Stimulated activated CD8-positive, alpha-beta memory T cell treated with anti-CD3 and anti-CD28 coated beads, Interleukin-15, amount 100 ng/mL, for 1 hour (primary cell): ENCODE data around the gene PRSS56.
"Not testable (repeated sequence)": the region's sequence is repeated elsewhere in the genome, so short reads cannot be mapped to it uniquely, and the experiment has no call there.

Source experiments
- DNase-seq: peaks from one replicate; pipeline ENCODE4 v3.0.0-alpha.2; 2020; ENCODE audit warnings: low read depth

The PRSS56 gene

DNA sequence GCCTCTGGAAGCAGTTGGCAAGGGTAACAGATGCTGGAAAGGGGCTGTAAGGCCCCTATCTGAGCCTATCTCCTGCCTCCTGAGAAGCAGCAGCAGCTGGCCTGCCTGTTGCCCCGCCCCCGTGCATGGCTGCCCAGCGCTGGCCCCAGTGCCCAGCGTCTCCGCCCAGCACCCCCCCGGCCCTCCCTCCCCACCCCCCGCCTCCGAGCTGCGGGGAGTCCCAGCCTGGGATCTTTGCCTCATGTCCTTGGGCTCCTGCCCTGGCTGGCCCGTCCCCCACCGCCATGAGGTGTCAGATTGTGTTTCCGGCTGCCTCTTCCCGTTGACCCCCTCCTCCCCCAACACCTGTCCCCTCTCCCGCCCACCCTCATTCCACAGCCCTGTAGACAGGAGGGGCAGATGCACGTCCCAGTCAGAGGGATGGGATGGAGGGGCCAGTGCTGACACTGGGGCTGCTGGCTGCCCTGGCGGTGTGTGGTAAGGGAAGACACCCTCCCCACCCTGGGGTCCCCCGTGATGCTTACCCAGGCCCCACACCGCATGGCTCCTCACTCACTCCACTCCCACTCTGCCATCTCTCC is 5.7 kb downstream of the PRSS56 start, which contains the start of gene CHRND:
TSS of gene CHRND (plus strand) at position 370 of the 581 bp plus-strand sequence. CDS start at position 426, 56 bp downstream.
- no peak for DNase-seq

DNA sequence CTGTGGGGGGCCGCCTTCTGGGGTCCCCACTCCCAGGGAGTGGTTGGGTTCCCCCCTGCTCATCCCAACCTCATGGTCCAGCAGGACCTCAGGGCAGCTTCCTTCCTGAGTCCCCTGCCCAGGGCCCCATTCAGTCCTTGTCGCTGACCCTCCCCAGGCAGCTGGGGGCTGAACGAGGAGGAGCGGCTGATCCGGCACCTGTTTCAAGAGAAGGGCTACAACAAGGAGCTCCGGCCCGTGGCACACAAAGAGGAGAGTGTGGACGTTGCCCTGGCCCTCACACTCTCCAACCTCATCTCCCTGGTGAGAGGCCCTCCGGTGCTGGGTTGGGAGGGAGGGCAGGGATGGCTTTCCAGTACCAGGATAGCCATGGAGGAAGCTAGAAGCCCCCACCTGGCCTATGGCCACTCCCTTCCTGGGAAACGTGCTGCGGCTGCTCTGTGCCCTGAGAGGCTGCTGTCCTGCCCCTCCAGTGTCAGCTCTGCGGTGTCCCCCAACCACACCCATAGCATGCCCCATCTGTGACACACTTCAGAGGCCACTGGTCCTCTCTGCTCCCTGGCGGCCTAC is 6.3 kb downstream of the PRSS56 start:
- no peak for DNase-seq

GRCh38 chr2:232527905-232528470 is 7.8 kb downstream of the PRSS56 start:
- no peak for DNase-seq

DNA sequence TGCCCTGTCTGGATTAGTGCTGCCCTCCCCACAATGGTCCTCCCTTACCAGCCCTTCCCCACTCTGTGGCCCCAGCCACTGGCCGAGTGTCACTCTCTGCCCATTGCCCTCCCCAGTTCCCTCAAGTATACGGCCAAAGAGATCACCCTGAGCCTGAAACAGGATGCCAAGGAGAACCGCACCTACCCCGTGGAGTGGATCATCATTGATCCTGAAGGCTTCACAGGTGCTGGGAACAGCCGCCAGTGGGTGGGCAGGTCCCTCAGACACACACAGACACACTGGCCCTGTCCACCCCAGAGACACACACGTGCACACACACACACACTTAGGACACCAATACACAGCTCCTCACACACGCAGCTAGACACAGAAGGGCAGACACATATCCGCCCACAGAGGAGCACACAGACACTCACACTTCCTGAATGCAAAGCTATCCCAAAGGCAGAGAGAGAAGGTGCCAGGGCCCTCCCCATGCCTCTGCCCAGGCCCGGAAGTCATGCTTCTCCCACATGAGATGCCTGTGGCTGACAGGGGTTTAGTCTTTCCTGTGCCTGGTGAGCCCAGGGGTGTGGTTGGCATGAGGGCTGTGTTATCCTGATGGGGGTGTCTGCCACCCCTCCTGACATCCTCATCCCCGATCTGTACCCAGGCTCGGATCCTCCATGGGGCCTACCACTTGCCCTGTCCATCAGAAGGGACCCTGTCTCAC is 8.7 kb downstream of the PRSS56 start:
- DNase-seq = no peak

DNA sequence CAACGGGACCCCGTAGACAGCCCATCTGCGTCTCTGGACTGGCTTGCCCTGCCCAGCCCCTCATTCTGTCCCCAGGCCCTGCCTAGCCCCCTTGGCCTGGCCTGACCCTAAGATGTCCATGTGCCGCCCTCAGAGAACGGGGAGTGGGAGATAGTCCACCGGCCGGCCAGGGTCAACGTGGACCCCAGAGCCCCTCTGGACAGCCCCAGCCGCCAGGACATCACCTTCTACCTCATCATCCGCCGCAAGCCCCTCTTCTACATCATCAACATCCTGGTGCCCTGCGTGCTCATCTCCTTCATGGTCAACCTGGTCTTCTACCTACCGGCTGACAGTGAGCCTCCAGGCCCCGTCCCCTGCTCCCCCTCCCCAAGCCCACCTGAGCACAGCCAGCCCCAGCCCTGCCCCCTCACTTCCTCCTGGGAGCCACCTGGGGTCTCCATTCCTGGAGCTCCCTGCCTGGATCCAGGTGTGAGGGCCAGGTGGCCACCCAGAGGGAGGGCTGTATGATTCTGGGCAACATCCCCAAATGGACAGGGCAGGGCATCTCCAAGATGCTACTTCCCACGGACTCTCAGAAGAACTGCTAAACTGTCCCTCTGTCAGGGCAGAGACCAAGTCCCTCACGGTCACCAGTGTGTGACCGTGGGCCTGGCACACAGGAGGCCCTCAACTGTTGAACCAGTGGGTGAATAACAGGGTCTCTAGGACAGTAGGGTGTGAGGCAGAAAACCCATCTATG is 9.8 kb downstream of the PRSS56 start:
- no peak for DNase-seq

DNA sequence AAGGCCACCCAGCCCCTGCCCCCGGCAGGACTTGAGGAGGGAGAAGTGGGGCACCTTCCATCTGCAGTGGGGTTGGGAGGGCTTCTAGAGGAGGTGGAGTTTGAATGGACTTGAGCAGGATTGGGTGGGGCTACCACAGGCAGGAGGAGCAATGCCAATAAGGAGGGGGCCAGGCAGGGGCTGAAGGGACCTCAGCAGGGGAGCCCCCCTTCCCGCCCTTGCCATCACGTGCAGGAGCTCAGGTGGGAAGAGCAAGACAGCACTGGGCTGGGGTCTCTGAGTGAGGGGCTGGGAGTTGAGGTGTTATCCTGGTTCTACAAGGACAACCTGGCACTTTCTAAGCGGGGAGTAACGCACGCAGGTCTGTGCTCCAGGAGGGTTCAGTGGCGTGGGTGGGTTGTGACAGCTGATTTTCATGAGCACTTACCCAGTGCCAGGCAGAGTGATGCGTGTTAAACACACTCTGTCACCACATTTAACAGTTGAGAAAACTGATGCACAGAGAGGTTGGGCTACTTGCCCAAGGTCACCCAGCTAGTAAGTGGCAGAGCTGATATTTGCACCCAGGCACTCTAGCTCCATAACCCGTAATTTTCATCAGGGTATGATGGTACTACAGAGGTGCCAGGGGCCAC is 10.6 kb downstream of the PRSS56 start:
- DNase-seq = no peak

GRCh38 chr2:232532419-232532818 is 12.2 kb downstream of the PRSS56 start:
- no peak for DNase-seq

DNA sequence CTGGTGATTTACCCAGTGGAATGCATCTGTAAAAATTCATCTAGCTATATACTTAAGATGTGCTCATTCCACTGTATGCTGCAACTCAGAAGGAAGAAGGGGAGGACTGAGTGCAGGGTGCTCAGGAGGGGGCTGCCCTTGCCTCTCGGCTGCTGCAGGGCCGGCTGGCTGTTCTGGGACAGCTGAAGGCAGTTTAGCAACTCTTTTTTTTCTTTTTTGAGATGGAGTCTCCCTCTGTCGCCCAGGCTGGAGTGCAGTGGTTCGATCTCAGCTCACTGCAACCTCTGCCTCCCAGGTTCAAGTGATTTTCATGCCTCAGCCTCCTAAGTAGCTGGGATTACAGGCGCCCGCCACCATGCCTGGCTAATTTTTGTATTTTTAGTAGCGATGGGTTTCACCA is 12.6 kb downstream of the PRSS56 start:
- DNase-seq = not testable (repeated sequence)

DNA sequence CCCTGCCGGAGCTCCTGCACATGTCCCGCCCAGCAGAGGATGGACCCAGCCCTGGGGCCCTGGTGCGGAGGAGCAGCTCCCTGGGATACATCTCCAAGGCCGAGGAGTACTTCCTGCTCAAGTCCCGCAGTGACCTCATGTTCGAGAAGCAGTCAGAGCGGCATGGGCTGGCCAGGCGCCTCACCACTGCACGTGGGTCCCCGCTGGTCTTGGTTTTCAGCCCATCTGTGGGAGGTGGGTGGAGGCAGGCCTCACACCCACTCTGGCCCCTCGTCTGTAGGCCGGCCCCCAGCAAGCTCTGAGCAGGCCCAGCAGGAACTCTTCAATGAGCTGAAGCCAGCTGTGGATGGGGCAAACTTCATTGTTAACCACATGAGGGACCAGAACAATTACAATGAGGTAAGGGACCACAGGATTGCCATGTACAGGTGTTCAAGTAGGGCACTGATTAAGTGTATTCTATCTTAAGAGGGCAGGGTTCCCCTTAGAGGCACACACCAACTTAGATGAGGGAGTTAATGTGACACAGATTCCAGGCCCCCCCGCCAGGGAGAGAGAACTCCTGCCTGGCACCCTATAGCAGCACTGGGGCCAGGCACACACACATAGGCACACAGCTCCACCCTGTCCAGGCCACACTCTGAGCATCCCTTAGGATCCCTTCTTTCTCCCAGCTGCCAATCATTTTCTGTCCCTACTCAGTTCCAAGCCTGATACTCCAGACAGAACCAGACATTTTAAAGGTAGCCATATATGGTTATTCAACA is 13.9 kb downstream of the PRSS56 start:
- no peak for DNase-seq

DNA sequence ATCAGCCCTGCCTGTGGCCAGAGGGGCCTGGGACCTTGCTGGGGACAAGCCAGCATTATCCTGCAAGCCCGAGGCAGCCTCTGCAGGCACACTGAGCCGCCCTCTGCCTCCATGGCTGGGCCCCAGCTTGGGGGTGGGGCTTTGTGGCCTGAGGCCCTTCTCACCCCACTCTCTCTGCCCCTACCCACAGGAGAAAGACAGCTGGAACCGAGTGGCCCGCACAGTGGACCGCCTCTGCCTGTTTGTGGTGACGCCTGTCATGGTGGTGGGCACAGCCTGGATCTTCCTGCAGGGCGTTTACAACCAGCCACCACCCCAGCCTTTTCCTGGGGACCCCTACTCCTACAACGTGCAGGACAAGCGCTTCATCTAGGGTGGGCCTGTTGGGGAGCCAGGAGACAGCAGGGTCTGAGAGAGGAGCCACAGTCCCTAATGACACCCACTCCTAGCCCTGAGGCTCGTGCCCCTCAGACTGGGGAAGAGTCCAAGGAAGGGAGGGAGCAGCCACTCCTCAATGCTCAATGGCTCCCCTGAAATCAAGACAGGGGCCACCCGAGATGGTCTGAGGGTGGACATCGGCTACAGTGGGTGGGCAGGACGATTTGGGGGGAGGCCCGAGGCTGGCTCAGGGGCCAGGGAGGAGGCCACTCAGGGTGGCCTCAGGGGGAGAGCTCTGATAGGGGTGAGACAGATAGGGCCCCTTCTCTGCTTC is 14.9 kb downstream of the PRSS56 start:
- no peak for DNase-seq

DNA sequence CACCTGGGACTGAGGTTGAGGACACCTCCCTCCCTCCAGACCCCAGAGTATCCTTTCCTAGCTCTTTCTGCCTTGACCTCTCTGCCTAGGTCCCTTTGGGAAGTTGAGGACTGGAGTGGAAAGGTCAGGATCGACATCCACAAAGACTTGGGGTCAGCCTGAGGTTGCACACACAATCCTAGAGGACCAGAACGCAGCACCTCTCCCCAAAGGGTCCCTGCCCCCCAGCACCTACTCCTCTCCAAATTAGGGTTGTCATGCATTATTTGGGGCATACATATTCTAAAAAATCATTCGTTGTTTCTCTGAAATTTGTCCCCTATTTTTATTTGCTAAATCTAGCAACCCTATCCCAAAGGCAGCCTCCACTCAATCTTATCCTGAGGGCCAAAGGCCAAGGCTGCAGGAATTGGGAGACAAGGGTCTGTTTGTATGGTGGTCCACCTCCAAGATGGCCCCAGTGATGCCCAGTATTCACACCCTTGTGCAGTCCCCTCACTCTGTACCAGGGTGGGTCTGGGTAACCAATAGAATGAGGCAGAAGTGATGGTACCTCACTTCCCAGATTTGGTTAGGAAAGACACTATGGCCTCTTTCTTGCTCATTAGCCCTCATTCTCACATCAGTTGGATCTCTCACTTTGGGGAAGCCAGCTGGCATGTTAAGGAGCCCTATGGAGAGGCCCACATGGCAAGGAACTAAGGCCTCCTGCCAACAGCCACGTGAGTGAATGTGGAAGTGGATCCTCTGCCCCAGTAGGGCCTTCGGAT is 15.8 kb downstream of the PRSS56 start:
- no peak for DNase-seq

- DNase-seq = no peak
Observed at GRCh38 chr2:232537079-232537478, 16.9 kb downstream of the PRSS56 start.

GRCh38 chr2:232537499-232537898 is 17.3 kb downstream of the PRSS56 start:
- DNase-seq = no peak

DNA sequence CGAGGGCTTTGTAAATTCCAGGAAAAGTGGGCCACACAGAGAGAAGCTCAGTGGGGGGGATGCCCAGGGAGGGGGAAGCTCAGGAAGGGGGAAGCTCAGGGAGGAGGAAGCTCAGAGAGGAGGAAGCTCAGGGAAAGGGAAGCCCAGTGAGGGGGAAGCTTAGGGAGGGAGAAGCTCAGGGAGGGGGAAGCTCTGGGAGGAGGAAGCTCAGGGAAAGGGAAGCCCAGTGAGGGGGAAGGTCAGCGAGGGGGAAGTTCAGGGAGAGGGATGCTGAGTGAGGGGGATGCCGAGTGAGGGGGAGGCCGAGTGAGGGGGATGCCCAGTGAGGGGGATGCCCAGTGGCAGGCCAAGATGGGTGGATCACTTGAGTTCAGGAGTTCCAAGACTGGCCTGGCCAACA is 18.5 kb downstream of the PRSS56 start:
- no peak for DNase-seq

DNA sequence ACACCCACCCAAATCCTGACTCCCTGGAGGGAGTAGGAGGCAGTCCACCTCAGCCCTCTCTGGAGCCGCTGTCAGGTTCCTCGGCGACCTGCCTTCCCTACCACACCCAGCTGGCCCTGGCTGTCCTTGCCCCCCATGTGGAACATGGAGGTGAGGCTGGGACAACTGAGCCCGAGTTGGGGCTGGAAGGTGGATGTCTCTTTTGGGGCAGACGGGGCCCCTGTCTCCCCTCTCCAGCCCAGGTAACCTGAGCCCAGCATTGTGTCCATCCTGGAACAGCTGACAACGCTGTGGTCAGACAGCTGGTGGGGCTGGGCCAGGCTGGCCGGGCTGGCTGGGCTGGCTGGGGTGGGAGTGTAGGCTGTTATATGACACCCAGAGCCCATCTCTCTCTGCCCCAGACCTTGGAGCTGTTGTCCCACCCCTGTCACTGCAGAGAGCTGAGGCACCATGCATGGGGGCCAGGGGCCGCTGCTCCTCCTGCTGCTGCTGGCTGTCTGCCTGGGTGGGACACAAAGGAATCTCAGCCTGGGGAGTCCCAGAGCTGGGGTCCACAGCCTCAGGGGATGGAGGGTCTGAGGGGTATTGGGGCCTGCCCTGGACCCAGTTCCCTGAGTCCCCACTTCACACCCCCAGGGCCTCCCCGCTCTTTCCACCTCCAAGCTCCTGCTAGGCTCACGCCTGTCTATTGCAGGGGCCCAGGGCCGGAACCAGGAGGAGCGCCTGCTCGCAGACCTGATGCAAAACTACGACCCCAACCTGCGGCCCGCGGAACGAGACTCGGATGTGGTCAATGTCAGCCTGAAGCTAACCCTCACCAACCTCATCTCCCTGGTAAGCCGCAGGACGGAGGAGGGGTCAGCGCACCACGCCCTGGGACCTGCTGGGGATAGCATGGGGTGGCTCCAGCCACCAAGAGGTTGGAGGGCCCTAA is 19.4 kb downstream of the PRSS56 start, which contains the start of gene CHRNG:
TSS of gene CHRNG (plus strand) at position 395 of the 934 bp plus-strand sequence. CDS start at position 451, 56 bp downstream.
- DNase-seq = no peak

DNA sequence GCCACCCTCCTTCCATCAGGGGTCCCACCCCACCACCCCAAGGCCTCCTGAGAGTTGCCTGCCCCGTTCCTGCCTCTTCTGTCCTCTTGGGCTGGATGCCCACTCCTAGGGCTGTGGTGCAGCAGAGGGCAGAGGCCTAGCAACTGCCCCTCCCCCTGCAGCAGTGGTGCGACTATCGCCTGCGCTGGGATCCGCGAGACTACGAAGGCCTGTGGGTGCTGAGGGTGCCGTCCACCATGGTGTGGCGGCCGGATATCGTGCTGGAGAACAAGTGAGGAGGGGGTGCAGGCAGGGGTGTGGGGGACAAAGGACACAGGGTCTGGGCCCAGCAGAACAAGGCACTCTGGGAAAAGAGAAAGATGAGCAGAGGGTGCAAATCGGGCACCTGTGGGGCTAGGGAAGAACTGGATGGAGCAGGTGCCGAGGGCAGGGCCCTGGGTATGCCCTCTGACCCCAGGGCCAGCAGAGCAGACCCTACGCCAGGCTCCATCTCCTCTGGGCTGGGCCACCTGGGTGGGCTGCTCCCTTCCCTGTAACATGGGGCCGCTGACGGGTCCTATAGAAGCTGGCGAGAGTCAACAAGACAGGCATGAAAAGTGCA is 20.4 kb downstream of the PRSS56 start:
- no peak for DNase-seq

DNA sequence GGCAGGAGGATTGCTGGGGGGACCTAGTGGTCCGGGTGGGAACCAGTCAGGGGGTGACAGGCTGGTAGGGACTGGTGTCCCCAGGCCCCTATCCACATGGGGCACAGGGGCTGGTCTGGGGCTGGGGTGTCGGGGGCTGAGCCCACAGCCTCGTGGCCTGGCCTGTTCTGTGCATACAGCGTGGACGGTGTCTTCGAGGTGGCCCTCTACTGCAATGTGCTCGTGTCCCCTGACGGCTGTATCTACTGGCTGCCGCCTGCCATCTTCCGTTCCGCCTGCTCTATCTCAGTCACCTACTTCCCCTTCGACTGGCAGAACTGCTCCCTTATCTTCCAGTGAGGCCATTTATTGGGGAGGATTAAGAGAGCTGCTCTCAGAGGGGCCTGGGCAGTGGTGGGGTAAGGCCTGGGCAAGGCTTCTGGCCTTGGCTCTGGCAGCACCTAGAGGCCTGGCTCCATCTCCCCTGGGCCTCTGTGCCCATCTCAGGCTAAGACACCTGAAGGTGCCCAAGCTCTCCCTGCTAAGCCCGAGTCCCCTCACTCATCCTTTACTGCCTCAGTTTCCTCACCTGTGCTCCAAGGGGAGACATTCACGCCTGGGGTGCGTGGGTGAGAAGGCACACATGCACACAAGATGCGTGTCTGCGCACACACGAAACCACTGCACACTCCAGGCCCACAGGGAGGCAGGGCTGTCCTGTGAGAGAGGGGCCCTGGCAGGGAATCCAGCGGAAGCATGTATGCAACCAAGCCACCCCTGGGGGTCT is 21.2 kb downstream of the PRSS56 start:
- DNase-seq = no peak
